ENCODE data around the gene WNT3. TPM values are rescaled to one million over a fixed set of nuclear protein-coding genes. Genes with fewer than 3 reads are reported as not detected.
"Not testable (repeated sequence)": the region's sequence is repeated elsewhere in the genome, so short reads cannot be mapped to it uniquely, and the experiment has no call there.

The WNT3 gene, protein sequence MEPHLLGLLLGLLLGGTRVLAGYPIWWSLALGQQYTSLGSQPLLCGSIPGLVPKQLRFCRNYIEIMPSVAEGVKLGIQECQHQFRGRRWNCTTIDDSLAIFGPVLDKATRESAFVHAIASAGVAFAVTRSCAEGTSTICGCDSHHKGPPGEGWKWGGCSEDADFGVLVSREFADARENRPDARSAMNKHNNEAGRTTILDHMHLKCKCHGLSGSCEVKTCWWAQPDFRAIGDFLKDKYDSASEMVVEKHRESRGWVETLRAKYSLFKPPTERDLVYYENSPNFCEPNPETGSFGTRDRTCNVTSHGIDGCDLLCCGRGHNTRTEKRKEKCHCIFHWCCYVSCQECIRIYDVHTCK
- polyA plus RNA-seq (ENCODE audit: insufficient read length in 4 of 4) = 1 to 10 TPM; 1.4 to 2.3 (median 1.8) TPM

DNA sequence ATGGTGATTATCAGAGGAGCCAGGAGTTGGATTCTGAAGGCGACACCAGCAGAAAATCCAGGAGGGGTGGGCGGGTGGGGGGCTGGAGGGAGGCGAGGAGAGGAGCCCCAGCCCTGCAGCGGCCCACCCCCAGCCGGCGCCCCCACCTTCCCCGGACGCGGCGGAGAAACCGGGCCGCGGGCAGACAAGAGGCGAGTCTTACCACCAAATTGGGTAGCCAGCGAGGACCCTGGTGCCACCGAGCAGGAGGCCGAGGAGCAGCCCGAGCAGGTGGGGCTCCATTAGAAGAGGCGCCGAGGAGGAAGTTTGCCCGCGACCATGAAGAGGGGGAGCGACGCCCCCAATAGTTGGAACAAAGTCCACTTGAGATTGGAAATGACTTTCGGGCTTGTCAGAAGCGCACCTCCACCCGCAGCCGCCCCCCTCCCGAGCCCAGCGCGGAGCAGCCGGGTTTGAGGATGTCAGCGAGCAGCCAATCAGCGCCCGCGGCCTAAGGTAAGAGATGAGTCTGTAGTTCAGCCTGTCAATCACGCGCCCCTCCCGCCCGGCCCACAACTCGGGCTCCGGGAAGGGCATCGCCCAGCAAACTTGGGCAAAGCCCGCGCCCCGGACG is at the start of gene WNT3:
Gene WNT3, minus strand, starts transcription at position 377 of the 613 bp plus-strand sequence. Its CDS starts 95 bp downstream, at position 282.
- DNase-seq (ENCODE audit: low read depth in 4 of 4, low spot score in 2 of 4) = no peak

DNA sequence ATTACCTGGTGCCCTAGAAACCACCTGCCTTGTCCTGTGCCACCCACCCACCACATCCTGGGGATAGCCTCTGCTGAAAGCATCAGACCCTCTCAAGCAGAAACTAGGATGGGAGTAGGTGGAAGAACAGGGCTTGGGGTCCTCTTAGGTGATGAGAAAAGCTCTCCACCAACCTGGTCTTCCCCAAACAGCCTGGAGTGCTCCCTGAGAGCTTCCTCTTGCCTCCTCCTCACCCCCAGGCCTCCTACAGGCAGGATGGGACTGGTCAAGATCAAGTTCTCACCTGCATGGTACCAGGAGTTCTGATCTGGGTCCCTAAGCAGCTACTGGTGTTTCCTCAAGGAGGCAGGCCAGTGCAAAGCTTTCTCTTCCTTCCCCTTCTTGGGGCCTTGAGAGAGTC is 48.3 kb upstream of the WNT3 start:
- no peak for DNase-seq (ENCODE audit: low read depth in 4 of 4, low spot score in 2 of 4)

DNA sequence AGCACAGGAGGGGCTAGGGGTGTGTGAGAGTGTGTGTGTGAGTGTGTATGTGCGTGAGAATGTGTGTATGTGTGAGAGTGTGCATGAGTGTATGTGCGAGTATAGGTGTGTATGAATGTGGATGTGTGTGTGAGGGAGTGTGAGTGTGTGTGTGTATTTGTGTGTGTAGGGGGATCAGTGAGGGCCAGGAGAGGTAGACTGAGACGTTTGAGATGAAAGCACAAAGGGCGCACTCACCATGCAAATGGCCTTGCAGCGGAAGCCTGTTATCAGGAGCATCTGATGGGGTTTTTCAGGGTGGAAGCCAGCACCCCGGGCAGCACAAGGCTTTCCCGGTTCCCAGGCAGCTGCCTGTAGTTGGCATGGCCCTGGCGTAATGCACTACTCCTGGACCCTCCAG is 47.8 kb upstream of the WNT3 start:
- no peak for DNase-seq (ENCODE audit: low read depth in 4 of 4, low spot score in 2 of 4)

DNA sequence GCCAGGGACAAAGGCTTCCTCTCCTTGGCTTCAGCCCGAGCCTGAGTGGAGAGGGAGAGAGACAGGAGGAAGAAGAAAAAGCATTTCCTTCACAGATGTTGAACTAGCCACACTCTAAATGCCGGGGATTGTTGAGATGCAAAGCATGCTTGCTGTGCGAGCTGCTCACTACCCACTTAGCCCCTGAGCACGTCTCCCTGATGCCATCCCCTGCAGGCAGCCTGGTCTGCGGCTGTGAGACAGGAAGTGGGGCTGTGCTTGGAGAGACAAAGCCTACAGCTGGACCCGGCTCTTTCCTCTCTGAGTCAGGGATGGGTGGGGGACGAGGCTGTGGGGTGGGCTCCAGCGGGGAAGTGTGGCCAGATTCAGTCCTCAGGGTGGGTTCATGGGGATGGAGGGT is 46.6 kb upstream of the WNT3 start:
- DNase-seq (ENCODE audit: low read depth in 4 of 4, low spot score in 2 of 4) = no peak

DNA sequence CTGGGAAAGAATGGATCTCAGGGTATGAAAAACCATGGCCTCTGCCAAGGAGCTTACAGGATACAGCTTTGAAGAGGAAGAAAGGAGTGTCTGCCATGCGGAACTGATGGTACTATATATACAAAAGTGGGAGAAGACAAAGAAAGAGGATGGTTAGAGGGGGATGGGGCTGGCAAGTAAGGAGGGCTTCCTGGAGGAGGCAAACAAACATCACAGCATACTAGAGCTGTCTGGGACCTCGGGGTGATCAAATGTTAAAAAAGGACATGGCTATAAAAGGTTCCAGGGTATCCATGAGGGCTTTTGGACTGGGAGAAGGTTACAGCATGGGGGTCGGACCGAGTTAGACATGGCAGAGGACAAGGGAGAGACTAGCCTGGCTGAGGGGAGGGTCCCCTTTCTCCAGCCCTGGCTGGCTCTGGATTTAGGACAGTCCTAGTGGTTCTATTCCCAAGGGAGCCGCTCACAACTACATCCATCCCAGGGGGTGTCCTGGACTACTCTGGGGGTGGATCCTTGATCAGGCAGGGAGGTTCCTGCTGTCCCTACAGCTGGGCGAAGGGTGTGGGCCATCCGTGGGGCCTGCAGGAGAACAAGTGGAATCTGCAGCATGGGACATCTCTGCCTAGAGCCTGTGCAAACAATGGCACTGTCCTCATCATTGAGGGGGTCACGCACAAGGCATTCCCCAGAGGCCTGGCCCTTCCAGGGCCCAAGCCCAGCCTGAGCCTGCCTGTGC is 45.1 kb upstream of the WNT3 start:
- DNase-seq (ENCODE audit: low read depth in 4 of 4, low spot score in 2 of 4) = no peak

DNA sequence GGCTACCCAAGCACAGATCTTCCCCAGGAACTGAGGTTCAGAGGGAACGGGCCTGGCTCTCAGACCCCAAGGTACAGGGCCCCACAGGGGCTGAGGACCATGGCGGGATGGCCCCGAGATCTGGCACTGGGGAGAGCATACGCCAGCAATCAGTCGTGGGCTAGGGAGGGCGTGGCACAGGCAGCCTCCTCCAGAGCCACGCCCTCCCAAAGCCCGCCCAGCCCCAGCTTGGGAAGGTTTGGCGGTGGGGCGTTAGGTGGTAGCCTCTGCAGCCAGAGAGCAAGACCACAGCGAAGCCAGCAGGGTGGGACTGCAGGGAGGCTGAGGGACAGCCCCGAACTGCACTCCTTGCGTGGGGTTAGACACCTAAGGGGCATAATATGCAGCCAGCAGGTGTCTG is 44.5 kb upstream of the WNT3 start:
- DNase-seq (ENCODE audit: low read depth in 4 of 4, low spot score in 2 of 4) = no peak

DNA sequence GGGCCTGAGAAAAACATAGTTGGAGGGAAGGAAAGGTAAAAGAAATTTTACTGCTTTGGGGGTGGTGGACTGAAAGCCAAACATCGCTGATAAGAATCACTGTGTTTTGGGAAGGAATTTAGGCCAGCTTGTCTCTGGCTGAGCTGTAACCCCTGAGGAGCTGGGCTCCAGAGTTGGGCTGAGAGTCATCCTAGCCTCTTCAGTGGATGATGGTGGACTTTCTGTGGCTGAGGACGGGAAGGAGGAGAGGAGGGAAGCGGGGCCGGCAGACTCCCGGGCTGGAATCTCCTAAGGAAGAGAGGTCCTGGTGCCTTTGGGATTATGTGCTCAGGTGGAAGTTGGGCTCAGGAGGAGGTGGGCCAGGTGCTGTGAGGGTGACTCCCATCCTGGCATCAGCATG is 41.5 kb upstream of the WNT3 start:
- DNase-seq (ENCODE audit: low read depth in 4 of 4, low spot score in 2 of 4) = no peak

DNA sequence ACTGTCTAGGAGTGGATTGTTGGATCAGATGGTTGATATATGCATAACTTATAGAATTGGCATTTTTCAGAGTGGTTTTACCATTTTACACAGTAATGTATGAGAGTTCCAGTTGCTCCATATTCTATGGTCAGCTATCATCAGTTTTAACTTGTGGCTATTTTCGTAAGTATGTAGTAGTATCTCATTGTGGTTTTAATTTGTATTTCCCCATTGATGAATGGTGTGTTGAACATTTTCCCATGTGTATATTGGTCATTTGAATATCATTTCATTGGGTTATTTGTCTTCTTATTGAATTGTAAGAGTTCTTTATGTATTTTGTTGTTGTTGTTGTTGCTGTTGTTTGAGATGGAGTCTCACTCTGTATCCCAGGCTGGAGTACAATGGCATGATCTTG is 39.1 kb upstream of the WNT3 start:
- DNase-seq (ENCODE audit: low read depth in 4 of 4, low spot score in 2 of 4) = no peak

DNA sequence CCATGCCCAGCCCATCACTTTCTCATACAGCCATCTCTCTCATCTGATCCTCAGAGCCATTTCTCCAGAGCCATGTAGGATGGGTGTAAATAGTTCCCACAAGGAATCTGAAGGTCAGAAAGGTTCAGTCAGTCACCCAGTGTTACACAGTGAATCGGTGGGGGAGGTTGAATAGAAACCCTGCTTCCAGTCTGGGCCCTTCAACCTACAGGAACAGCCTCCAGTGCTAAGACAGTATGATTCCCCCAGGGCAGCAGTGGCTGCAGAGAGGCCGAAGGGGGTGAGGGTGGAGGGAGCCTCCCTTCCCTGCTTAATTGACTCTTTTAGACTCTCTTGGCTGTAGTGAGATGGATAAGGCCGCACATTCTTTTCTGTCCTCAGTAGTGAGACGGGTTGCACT is 36.5 kb upstream of the WNT3 start:
- DNase-seq (ENCODE audit: low read depth in 4 of 4, low spot score in 2 of 4) = no peak

DNA sequence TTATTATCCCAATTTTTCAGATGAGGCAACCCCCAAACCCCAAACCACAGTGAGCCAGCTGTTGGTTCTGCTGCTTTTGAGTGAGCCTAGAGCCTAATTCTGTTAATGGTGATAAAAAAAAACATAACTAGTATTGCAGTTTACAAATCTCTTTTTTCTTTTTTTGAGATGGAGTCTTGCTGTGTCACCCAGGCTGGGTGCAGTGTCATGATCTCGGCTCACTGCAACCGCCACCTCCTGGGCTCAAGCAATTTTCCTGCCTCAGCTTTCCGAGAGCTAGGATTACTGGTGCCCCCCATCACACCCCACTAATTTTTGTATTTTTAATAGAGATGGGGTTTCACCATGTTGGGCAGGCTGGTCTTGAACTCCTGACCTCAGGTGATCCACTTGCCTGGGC is 36.0 kb upstream of the WNT3 start:
- DNase-seq (ENCODE audit: low read depth in 4 of 4, low spot score in 2 of 4) = no peak

DNA sequence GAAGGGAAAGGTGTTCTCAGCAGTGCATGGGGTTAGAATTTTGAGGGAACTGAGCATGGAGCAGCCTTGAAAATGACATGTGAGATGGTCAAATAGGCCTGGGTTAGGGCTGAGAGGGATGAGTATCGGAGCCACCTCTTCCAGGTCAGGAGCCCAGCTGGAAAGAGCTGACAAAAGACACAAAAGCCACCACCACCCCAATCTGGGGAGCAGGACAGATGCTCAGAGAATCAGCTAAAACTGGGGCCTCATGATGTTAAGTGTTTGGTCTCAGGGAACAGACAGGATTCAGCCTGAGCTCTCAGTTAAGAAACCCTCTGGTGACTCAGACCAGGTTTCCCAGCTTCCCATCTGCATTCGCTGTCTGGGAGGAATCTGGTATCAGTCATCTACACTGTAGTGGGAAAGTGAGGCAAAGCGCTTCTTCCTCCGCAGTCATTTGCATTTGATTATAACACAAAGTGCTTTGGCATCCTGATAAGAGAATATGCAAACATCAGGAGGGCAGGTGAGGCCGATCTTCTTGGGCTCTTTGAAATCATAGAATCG is 35.5 kb upstream of the WNT3 start:
- no peak for DNase-seq (ENCODE audit: low read depth in 4 of 4, low spot score in 2 of 4)

DNA sequence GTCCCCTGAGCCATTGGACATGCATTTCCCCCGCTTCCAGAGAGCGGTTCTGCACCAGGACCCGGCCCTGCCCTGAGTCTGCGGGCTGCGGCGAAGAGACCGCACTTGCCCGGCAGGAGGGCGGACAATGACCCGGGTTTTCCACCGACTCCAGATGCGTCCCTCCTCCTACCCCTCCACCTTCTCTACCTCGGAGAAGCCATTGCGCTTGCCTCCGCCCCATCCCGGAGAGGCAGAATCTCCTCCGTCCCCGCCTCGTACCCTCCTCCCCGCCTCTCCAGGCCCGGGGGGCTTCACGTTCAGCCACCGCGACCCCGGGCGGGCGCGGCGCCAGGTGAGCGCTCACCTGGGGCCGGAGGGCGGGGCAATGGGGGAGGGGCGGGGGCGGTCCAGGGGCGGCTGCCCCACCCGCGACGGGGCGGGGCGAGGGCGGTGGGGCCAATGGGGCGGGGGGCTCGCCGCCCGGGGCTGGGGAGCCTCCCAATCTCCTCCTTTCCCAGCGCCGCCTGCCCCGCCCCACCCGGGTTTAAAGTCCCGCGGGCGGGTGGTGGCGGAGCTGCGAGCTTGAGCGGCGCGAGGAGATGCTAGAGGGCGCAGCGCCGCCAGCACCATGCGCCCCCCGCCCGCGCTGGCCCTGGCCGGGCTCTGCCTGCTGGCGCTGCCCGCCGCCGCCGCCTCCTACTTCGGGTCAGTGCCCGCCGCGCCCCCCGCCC is 32.7 kb upstream of the WNT3 start, which contains the start of gene WNT9B:
Gene WNT9B, plus strand, starts transcription at position 555 of the 713 bp plus-strand sequence. Its CDS starts 56 bp downstream, at position 611.
- DNase-seq (ENCODE audit: low read depth in 4 of 4, low spot score in 2 of 4) = no peak

DNA sequence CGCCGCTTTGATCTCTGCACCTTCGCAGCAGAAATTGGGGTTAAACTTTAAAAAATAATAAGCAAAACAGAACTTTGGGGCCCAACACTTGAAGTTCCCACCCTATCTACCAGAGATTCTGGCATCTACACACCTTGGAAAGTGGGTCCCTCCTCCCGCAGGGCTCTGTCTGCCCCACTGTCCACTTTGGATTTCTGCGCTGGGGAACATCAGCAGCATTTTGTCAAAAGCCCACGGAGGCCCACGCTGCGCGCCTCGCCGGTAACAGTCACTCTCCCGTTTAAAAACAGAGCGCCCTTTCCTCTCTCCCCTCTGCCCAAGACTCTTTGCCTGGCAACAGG is 32.2 kb upstream of the WNT3 start:
- DNase-seq (ENCODE audit: low read depth in 4 of 4, low spot score in 2 of 4) = no peak

DNA sequence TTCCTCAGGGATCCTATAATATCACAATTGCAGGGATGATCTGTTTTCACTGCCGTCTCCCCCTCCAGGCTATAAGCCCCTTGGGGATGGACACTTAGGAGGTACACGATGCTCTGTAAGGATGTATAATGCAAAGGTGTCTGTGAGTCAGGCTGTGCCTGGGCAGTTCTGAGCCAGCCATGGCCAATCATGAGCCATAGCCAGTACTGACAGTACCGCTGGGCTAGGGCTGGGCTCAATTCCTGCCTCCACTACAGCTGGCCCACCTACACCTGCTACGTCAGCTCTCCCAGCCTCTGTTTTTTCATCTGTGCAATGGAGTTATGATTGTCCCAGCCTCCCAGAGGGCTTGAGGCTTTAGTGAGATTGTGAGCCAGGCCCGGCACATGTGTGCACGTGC is 30.0 kb upstream of the WNT3 start:
- no peak for DNase-seq (ENCODE audit: low read depth in 4 of 4, low spot score in 2 of 4)

DNA sequence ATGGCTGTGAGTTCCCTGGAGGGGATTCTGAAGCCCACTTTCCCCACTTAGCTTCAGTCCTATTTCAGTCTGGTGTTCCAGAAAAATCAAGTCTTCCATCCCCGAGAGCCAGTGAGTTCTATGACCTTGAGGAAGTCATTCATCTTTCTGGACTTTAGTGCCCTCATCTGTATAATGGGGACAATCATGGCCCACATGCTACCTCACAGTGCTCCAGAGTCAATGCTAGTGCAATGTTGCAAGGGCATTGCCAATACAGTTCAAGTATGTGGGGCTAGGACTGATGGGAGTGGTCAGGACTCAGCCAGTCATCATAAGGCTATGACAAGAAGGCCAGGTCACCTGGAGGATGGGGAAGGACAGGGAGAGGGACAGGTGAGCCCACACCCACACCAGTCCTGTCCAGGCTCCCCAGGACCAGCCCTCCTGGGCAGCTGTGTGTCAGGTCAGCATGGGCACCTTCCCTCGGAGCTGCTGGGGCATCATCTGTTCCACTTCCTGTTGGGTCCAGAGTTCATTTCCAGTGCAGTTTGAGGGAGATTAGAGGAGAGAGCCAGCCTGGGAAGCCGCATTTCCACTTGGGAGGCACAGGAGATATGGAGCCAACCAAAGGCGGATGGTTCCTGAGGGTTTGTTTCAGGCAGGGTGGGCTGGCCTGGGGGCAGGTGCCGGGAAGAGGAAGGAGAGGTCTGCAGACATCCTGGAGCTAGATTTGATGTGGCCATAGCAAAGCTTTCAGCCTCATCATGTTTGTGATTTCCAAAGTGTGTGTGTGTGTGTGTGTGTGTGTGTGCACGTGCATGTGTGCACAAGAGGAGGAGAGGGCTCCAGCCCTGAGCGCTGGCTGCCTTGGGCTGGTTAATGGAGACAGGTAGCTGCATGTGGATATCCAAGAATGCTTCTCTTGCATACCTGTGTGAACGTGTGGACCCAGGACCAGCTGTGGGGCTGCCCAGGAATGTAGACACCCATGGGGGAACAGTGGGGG is 29.0 kb upstream of the WNT3 start:
- DNase-seq (ENCODE audit: low read depth in 4 of 4, low spot score in 2 of 4) = no peak

DNA sequence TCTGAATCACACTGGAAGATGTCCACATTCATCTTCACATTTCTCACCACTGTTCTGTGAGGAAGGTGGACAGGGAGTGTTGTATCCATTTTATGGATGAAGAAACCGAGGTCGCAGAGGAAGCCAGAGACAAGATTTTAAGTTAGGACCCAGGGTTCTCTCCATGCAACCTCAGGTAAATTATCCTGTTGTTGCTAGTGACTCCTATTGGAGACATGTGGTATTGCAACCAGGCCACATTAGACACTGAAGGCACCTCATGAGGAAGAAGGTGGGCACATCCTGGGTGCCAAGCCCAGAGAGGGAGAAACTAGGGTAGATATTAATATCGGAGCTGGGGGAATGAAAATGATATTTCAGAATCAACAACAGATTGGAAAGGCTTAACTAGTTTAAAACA is 24.3 kb upstream of the WNT3 start:
- DNase-seq (ENCODE audit: low read depth in 4 of 4, low spot score in 2 of 4) = no peak

DNA sequence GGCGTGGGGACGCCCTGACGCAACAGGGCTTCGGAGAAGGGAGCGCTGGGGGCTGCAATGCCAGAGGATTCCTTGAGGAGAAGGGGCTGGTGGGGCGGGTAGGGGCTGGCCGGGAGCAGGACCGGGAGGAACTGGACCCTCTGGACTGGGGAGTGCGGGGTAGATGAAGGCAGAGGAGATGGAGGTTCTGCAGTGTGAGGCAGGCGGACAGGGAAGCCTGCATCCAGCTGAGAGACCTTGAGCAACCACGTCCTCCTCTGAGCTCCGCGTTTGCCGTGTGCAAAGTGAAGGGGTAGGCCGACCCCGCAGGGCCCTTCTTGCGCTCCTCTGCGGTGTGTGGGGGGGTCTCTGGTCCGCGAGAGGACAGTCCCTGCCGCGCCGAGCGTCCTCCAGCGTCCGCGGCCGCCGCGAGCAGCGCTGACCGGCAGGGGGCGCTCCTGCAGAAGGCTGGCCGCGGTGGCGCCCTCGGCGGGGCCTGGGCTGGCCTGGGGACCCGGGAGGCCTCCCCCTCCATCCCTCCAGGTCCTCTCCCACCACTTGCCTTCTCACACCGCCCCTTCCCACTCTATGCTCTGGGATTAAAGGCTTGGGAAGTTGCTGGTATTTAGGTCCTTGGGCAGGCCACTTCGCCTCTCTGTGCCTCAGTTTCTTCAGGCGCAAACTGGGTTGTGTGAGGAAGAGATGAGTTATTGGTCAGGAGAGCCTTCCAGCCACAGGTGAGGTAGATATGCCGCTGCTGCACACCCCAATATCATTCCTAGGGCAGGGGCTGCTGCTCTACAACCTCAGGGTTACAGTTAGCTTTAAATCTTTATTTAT is 23.3 kb upstream of the WNT3 start:
- no peak for DNase-seq (ENCODE audit: low read depth in 4 of 4, low spot score in 2 of 4)

DNA sequence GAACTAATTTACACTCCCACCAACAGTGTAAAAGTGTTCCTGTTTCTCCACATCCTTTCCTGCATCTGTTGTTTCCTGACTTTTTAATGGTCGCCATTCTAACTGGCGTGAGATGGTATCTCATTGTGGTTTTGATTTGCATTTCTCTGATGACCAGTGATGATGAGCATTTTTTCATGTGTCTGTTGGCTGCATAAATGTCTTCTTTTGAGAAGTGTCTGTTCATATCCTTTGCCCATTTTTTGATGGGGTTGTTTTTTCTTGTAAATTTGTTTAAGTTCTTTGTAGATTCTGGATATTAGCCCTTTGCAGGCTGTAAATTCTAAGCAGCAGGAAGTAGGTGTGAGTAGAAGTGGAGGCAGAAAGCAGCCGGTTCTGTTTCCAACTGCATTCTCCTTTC is 22.1 kb upstream of the WNT3 start:
- DNase-seq (ENCODE audit: low read depth in 4 of 4, low spot score in 2 of 4) = not testable (repeated sequence)

DNA sequence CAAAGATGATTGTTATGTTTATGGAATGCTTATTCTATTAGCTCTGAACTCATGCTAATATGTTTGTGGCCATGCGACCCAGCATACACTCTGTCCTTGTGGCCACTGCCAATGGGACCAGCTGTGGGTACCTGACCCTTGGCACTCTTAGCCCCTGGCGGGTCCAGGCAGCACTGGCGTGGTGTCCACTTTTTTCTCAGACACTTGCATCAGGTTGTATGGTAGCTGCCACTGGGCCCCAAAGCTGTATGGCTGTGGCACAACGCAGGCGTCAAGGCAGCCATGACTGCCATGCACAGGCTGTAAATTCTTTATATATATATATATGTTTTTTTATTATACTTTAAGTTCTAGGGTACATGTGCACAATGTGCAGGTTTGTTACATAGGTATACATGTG is 20.7 kb upstream of the WNT3 start:
- DNase-seq (ENCODE audit: low read depth in 4 of 4, low spot score in 2 of 4) = no peak
